K562 (cell line): ENCODE data around the gene HTR6. TPM values are rescaled to one million over a fixed set of nuclear protein-coding genes. Genes with fewer than 3 reads are reported as not detected.

Source experiments
- POLR3G ChIP-seq: IDR thresholded peaks from 2 replicates; pipeline ENCODE4 v1.6.1; 2011; ENCODE audit not compliant: insufficient read length, insufficient replicate concordance; ENCODE audit errors: extremely low read depth
- U2AF1 ChIP-seq: fragments of 200-400 bp; formaldehyde crosslinking; optimal IDR thresholded peaks from 2 replicates; pipeline ENCODE3; 2017; ENCODE audit warnings: mild to moderate bottlenecking, low read depth, low read length, moderate library complexity
- polyA plus RNA-seq, 8 experiments: library from polyadenylated mRNA; depleted of rRNA in 4 of 8; stranded (reverse) in 5 of 8; unstranded in 3 of 8; fragments of >200 nt; fragmentation: Nextera tagmentation in 2 of 8; fragmentation: Illumina TruSeq in 1 of 8; extraction: Ambion mirVana in 2 of 8; extraction: Trizol in 1 of 8; gene quantifications; 2 replicates each; pipeline versions ENCODE4 v1.2.1 to v1.2.3, GENCODE V29; 2011 to 2014; ENCODE audit warnings: inconsistent platforms in 1 of 8, missing spikeins in 1 of 8
- total RNA-seq, 7 experiments: library from RNA; depleted of rRNA in 6 of 7; stranded (reverse); fragments of >200 nt in 6 of 7; fragmentation: Illumina TruSeq in 2 of 7; extraction: Trizol in 2 of 7; gene quantifications; 2 replicates each; pipeline versions ENCODE4 v1.2.1 to v1.2.3, GENCODE V29; 2011 to 2021; ENCODE audit warnings: low replicate concordance in 1 of 7
- TF ChIP-seq, protein P1 (sequence below): fragments of 450-650 bp; IDR thresholded peaks from 2 replicates; pipeline ENCODE4 v1.6.1; 2016; ENCODE audit warnings: low read depth, mild to moderate bottlenecking, moderate library complexity
- TF ChIP-seq, protein P2 (sequence below): fragments of 250-450 bp; sonication (Bioruptor Pico); IDR thresholded peaks from 2 replicates; pipeline ENCODE4 v1.4.0; 2020

HTR6 gene
- total and polyA plus RNA-seq, 9 of the 15 experiments (the other 6 are each of a cell fraction or from before 2014, with no cell fraction given): not detected

DNA sequence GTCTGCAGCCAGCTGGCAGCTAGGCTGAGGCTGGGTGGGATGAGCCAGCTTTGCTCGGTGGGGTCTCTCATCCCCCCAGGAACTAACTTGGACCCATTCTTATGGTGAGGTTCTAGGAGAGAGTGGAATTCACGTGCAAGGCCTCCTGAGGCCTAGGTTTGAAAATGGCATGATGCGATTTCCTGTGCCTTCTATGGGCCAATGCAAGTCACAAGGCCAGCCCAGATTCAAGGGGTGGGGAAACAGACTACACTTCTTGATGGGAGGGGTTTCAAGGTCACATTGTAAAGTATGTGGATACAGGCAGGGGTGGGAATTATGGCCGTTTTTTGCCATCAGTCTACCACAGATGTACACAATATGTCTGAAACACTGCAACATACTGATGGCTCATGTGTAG is 48.3 kb downstream of the HTR6 start (continued):
- TF ChIP-seq, protein P1, sequence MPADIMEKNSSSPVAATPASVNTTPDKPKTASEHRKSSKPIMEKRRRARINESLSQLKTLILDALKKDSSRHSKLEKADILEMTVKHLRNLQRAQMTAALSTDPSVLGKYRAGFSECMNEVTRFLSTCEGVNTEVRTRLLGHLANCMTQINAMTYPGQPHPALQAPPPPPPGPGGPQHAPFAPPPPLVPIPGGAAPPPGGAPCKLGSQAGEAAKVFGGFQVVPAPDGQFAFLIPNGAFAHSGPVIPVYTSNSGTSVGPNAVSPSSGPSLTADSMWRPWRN: no peak
- TF ChIP-seq, protein P2, sequence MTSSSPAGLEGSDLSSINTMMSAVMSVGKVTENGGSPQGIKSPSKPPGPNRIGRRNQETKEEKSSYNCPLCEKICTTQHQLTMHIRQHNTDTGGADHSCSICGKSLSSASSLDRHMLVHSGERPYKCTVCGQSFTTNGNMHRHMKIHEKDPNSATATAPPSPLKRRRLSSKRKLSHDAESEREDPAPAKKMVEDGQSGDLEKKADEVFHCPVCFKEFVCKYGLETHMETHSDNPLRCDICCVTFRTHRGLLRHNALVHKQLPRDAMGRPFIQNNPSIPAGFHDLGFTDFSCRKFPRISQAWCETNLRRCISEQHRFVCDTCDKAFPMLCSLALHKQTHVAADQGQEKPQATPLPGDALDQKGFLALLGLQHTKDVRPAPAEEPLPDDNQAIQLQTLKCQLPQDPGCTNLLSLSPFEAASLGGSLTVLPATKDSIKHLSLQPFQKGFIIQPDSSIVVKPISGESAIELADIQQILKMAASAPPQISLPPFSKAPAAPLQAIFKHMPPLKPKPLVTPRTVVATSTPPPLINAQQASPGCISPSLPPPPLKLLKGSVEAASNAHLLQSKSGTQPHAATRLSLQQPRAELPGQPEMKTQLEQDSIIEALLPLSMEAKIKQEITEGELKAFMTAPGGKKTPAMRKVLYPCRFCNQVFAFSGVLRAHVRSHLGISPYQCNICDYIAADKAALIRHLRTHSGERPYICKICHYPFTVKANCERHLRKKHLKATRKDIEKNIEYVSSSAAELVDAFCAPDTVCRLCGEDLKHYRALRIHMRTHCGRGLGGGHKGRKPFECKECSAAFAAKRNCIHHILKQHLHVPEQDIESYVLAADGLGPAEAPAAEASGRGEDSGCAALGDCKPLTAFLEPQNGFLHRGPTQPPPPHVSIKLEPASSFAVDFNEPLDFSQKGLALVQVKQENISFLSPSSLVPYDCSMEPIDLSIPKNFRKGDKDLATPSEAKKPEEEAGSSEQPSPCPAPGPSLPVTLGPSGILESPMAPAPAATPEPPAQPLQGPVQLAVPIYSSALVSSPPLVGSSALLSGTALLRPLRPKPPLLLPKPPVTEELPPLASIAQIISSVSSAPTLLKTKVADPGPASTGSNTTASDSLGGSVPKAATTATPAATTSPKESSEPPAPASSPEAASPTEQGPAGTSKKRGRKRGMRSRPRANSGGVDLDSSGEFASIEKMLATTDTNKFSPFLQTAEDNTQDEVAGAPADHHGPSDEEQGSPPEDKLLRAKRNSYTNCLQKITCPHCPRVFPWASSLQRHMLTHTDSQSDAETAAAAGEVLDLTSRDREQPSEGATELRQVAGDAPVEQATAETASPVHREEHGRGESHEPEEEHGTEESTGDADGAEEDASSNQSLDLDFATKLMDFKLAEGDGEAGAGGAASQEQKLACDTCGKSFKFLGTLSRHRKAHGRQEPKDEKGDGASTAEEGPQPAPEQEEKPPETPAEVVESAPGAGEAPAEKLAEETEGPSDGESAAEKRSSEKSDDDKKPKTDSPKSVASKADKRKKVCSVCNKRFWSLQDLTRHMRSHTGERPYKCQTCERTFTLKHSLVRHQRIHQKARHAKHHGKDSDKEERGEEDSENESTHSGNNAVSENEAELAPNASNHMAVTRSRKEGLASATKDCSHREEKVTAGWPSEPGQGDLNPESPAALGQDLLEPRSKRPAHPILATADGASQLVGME (CRISPR knock-in tag): no peak
- TF ChIP-seq U2AF1 (no peak), POLR3G (no peak)
- TF ChIP-seq, all 486 proteins: peak for 0
